Measurements from ENCODE around the gene TRMT44.

TRMT44 gene

DNA sequence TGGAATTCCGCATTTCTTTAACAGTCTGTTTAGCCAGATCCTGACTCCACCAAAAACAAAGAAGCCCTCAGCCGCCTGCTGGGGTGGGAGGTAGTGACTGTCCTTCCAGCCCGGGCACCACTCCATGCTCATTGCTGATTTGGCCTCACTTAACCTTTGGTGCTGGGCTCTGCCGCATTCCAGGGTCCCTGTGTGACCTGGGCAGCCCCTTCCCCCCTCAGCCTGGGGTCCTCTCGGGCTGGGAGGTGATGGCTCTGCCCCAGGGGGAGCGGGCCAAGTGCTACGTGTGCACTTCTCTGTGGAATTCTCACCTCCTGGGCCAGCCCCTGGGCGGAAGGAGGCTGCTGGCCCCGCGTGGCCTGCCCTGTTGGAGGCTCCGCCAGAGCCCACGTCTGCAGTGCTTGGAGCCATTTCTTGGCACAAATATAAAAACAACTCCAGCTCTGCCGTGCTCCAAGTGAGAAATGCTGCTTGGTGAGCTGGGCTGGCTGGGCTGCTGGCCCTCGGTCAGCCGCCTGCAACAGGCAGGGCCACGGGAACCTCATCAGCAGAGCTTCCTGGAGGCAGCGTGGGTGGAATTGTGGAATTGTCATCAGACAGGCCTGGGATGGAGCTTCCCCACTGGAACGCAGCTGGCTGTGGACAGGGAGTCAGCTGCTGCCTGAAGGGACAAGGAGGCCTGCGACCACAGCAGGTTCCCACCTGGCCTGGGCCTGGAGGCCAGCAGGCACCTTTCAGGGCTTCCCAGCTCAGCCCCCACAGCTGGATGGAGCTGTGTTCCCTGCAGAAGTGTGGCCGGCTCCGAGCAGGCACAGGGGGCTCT lies 66.0 kb downstream of the TRMT44 start:
- Histone ChIP-seq H3K4me1 (peaks cover 6% of the 10 kb centered on the region; the same call in 1 of the 2 replicates), H3K27me3 (no peaks in the 10 kb centered on the region), H3K9me3 (no peaks in the 10 kb centered on the region), H3K4me3 (ENCODE audit: low read depth, low read length) (no peak overlapping the region), H3K36me3 (no peaks in the 10 kb centered on the region)
- no peak for DNase-seq
- TF ChIP-seq, protein P1, sequence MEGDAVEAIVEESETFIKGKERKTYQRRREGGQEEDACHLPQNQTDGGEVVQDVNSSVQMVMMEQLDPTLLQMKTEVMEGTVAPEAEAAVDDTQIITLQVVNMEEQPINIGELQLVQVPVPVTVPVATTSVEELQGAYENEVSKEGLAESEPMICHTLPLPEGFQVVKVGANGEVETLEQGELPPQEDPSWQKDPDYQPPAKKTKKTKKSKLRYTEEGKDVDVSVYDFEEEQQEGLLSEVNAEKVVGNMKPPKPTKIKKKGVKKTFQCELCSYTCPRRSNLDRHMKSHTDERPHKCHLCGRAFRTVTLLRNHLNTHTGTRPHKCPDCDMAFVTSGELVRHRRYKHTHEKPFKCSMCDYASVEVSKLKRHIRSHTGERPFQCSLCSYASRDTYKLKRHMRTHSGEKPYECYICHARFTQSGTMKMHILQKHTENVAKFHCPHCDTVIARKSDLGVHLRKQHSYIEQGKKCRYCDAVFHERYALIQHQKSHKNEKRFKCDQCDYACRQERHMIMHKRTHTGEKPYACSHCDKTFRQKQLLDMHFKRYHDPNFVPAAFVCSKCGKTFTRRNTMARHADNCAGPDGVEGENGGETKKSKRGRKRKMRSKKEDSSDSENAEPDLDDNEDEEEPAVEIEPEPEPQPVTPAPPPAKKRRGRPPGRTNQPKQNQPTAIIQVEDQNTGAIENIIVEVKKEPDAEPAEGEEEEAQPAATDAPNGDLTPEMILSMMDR (IDR thresholded peaks at IDR 0.05; ENCODE audit: low read depth, low read length) = no peak

DNA sequence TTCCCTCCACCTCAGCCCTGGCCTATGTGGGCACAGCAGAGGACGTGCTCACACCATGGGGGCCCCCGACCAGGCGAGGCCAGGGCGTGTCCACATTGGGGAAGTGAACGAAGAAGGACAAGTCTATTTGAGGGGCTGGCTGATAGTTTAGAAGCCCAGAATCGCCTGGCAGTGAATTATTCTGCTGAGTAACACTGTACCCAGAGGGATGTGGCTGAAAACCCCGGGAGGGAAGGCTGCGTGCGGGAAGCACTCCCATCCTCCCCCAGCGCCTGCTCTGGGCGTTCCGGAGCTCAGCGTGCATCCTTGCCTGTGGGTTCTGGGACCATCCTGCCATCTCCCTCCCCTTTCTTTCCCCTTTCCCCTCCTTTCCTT lies 66.6 kb downstream of the TRMT44 start:
- DNase-seq = no peak
- no peaks in the 10 kb centered on the region for H3K27me3 ChIP-seq
- TF ChIP-seq, protein P1 (IDR thresholded peaks at IDR 0.05; ENCODE audit: low read depth, low read length) = no peak
- H3K4me3 ChIP-seq (ENCODE audit: low read depth, low read length) = no peak overlapping the region
- no peaks in the 10 kb centered on the region; the same call in 1 of the 2 replicates for H3K9me3 ChIP-seq
- peaks cover 6% of the 10 kb centered on the region; the same call in 1 of the 2 replicates for H3K4me1 ChIP-seq
- H3K36me3 ChIP-seq = no peaks in the 10 kb centered on the region

- H3K27me3 ChIP-seq = no peaks in the 10 kb centered on the region
- H3K9me3 ChIP-seq = no peaks in the 10 kb centered on the region; the same call in 1 of the 2 replicates
- no peaks in the 10 kb centered on the region for H3K36me3 ChIP-seq
- TF ChIP-seq, protein P1 (IDR thresholded peaks at IDR 0.05; ENCODE audit: low read depth, low read length) = no peak
- no peak for DNase-seq
- H3K4me3 ChIP-seq (ENCODE audit: low read depth, low read length) = no peak overlapping the region
- peaks cover 6% of the 10 kb centered on the region; the same call in 1 of the 2 replicates for H3K4me1 ChIP-seq
These were observed 67.0 kb downstream of the TRMT44 start for GRCh38 chr4:8507624-8508023.

GRCh38 chr4:8508266-8508665 lies 67.7 kb downstream of the TRMT44 start:
- TF ChIP-seq, protein P1 (IDR thresholded peaks at IDR 0.05; ENCODE audit: low read depth, low read length) = no peak
- peaks cover 6% of the 10 kb centered on the region; the same call in 1 of the 2 replicates for H3K4me1 ChIP-seq
- H3K4me3 ChIP-seq (ENCODE audit: low read depth, low read length) = no peak overlapping the region
- no peaks in the 10 kb centered on the region for H3K27me3 ChIP-seq
- no peak for DNase-seq
- H3K9me3 ChIP-seq = no peaks in the 10 kb centered on the region; the same call in 1 of the 2 replicates
- no peaks in the 10 kb centered on the region for H3K36me3 ChIP-seq

GRCh38 chr4:8508740-8509139 lies 68.2 kb downstream of the TRMT44 start:
- TF ChIP-seq, protein P1 (IDR thresholded peaks at IDR 0.05; ENCODE audit: low read depth, low read length) = no peak
- H3K4me1 ChIP-seq = peaks cover 5% of the 10 kb centered on the region; the same call in 1 of the 2 replicates
- H3K9me3 ChIP-seq = no peaks in the 10 kb centered on the region; the same call in 1 of the 2 replicates
- no peak for DNase-seq
- H3K36me3 ChIP-seq = no peaks in the 10 kb centered on the region
- no peak overlapping the region for H3K4me3 ChIP-seq (ENCODE audit: low read depth, low read length)
- no peaks in the 10 kb centered on the region; the same call in 1 of the 2 replicates for H3K27me3 ChIP-seq

Measured in BE2C (cell line).